Left renal pelvis (tissue), 4 donors: ENCODE data around the gene CLIC6. TPM values are rescaled to one million over a fixed set of nuclear protein-coding genes. Genes with fewer than 3 reads are reported as not detected.

Source experiments
- DNase-seq, 4 donors: peaks; one replicate each; pipeline ENCODE4 v3.0.0-alpha.2; 2013; ENCODE audit warnings: low read depth in 4 of 4, low spot score in 3 of 4
- polyA plus RNA-seq, 4 donors: library from polyadenylated mRNA; unstranded; fragments of 120-200 nt; gene quantifications; one replicate each; pipeline ENCODE4 v1.2.1, GENCODE V29; 2013; ENCODE audit not compliant: insufficient read length in 4 of 4

Gene CLIC6
- 1 to 10 TPM in 3 of 4 donors, under 1 TPM in 1; 0.85 to 5.8 (median 2.3) TPM for polyA plus RNA-seq

DNA sequence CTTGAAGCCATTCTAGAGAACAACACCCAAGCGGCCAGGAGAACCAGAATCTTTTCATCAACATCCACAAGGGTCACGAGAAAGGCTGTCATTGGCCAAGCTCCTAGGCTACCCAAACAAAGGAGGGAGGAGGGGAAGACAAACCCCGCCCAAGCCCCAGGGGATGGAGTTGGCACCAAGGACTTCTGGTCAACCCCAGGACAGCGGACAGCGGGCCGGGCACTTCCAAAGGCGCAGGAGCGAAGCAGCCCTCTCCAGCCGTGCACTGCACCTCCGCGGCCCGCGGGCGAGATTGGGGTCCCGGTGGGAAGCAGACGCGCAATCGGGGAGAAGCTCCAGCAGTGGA, at the start of gene CLIC6:
Gene CLIC6, plus strand, starts transcription at position 192 of the 346 bp plus-strand sequence. CDS start 395 bp downstream, outside the sequence.
- DNase-seq, result no peak

DNA sequence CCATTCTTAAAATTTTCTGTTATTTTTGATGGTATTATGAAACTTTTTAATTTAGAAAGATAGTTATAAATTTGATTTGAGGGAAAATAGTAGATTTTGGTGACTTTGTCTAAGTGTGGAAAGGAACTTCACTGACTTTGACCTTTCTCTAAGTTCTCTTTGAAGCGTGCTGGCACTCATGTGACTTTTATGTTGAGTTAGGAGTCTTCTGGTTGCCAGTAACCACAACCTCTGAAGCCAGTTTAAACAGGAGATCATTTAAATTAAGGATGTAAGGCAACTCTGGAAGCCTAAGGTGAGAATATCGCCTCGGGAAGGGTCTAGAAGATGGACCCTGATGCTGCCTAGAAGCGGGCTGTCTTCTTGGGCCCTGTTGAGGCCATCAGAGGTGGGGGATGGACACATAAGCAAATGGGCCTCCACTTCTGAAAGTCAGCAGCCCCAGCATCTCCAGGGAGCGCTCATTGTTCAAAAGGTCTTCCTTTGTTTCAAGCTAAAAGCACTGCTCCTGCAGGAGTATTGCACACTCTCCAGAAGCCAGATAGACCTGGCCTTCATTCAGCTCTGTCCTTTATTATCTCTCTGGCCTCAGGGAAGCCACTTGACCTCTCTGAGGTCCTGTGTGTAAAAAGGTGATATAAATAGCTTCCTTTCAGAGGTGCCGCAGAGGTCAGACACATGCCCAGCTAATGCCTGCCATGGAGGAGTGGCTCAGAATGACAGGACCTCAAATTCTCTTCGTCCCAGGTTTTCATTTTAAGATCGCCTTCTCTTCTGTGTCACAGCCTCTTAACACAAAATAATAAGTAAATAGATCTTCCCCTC, 48.7 kb upstream of the CLIC6 start:
- no peak for DNase-seq

DNA sequence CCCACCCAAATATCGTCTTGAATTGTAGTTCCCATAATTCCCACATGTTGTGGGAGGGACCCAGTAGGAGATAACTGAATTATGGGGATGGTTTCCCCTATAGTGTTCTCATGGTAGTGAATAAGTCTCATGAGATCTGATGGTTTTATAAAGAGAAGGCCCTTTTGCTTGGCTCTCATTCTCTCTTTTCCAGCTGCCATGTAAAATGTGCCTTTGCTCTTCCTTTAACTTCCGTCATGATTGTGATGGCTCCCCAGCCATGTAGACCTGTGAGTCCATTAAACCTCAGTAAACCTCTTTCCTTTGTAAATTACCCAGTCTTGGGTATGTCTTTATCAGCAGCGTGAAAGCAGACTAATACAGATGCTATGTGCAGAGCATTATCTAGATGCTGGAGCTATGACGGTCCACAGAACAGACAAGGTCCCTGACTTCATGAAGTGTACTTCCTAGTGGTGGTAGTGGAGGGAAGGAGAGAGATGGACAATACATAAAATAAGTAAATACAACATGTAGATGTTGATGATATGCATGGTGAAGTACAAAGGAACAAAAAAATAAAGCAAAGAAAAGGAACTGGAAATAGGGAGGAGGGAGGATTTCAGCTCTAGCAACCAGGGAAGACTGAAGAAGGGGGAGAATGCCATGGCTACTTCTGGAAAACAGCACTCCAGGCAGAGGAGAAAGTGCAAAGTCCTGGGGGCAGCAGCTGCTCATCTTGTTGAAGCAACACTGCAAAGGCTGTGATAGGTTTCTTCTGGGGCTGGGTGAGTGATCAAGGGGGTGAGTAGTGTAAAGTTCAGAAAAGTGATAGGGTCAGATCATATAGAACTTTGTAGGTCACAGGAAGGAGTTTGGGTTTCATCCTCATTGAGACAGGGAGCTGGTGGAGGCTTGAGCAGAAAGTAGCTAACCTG, 47.1 kb upstream of the CLIC6 start:
- no peak for DNase-seq

GRCh38 chr21:34623516-34623915, 45.3 kb upstream of the CLIC6 start:
- no peak for DNase-seq

GRCh38 chr21:34625030-34625593, 43.7 kb upstream of the CLIC6 start:
- no peak for DNase-seq

GRCh38 chr21:34626131-34626530, 42.7 kb upstream of the CLIC6 start:
- DNase-seq, result no peak

GRCh38 chr21:34630536-34631143, 38.2 kb upstream of the CLIC6 start:
- peak in 2 of 4 donors; percentile 20 to 32 for DNase-seq

DNA sequence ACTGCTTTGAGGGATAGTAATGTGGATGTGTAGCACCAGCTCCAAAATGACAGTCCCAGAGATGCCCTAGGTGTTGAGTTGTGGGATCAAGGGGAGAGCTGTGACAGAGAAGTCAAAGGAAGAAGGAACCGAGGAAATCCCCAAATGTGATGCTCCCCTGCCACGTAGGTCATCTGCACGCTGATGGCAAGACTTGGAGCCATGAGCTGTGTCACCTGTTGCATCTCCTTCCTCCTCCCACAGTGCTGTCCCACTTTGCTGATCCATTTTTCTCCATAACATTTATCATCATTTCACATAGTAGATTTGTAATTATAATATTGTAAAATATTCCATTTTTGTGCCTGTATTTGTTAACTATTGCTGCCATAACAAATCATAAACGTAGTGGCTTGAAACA, 36.3 kb upstream of the CLIC6 start:
- DNase-seq, result no peak

- no peak for DNase-seq
Measured at GRCh38 chr21:34635307-34635706, 33.5 kb upstream of the CLIC6 start.

DNA sequence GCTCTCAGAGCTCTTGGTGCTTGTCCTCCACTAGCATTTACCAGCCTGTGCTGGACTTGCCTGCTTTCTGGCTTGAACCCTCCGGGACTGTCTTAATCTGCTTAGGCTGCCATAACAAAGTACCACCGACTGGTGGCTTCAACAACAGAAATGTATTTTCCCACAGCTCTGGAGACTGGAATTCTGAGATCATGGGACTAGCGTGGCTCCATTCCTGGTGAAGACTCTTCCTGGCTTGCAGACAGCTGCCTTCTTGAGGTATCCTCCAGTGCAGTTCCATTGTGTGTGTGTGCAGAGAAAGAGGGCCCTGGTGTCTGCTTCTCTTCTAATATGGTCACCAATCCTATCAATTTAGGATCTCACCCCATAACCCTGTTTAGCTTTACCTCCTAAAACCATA, 31.8 kb upstream of the CLIC6 start:
- no peak for DNase-seq

DNA sequence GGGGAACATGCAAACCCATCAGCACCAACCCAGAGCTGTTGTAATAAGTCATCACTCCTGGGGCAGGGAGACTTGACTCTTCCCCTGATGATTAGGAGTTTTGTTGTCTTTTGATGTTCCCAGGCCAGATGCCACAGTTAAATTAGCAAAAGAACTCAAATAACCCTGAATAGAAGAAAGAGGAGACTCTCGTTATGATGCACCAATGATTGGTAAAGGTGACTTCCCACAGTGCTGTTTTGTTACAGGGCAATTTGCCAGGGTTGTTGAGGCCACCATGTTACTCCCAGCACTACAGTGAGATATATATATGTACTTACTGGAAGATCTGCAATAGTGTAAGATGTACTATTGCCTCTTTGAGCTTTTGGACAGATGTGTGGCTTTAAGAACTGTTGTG, 29.5 kb upstream of the CLIC6 start:
- no peak for DNase-seq

DNA sequence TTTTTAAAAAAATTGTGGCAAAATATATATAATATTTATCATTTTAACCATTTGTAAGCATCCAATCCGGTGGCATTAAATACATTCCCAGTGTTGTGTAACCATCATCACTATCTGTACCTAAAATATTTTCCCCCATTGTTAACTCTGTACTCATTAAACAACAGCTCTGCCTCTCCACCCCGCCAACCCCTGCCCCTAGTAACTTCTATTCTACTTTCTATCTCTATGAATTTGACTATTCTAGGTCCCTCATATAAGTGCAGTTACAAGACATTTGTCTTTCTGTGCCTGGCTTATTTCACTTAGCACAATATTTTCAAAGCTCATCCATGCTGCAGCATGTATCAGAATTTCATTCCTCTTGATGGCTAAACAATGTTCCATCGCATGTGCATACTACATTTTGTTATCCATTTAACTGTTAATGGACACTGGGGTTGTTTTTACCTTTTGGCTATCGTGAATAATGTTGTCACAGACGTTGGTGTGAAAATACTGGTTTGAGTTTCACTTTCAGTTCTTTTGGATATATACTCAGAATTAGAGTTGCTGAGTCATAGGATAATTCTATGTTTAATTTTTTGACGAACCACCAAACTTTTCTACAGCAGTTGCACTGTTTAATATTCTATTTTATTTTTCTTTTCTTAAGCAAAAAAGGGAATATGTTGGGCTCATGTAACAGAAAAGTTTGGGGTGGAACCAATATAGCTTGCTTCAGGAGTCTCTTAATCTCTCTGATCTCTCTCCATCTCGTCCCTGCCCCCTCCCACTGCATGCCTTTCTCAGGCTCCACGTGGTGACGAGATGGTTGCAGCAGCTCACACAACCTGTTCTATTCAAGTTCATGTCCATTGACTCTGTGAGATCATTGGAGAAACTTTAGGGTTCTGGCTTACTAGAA, 28.7 kb upstream of the CLIC6 start:
- no peak for DNase-seq

- DNase-seq, result no peak
Measured at GRCh38 chr21:34640858-34641257, 27.9 kb upstream of the CLIC6 start.

- DNase-seq, result no peak
Measured at GRCh38 chr21:34642211-34643075, 26.4 kb upstream of the CLIC6 start.

DNA sequence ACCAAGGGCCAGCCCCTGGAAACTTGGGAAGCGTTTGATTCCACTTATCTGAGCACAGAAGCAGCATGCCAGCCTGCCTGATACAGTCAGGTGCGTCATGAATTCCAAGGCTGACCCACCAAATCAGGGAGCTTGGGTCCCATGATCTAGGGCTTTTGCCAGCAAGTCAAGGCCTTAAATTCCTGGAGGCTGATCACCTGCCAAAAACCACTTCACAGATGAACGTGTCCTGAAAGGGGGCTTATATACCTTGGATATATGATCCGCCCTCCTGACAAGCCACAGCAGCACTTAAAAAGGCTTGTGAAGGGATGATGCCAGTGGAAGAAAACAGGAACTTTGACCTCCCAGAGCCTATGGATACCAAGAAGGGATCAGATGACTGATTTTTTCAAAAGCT, 24.0 kb upstream of the CLIC6 start:
- DNase-seq, result no peak

DNA sequence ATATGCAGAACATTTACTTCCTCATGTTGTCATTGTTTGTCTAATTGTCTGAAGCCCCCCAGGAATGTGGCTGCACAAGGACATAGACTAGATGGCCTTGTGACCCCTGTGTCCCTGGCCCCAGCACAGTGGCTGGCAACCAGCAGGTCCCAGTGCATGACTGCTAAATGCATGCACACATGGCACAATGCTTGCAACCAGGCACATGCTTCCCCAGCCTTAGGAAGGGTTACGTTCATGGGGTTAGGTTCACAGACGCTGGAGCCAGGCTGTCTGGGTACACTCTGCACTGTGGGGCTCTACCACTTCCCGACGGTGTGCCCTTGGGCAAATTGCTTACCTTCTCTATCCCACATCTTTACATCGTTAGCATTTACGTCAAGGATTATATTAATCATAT, 21.2 kb upstream of the CLIC6 start:
- DNase-seq, result no peak

DNA sequence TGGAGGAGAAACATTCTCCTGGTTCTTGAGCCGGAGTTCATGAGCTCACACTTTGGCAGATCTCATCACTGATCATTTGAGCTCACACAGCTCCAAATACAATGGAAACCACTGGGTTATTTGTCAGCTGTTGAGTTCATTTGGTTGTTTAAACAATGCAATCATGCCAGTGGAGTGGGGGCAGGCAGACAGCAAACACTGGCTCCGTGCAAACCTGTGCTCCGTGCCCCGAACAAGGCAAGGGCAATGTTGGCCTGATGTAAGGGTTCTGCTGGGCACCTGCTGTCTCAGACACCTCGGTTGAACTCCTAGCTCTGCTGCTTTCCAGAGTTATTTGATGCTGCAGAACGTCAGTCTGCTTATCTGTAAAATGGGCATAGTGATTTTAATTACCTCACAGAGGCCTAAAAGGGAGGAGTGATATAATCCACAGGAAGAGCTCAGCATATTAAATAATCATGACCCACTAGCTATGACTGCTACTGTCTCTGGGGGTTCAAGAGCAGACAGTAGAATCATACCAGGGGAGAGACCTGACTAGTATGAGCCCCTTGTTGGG, 20.0 kb upstream of the CLIC6 start:
- no peak for DNase-seq

DNA sequence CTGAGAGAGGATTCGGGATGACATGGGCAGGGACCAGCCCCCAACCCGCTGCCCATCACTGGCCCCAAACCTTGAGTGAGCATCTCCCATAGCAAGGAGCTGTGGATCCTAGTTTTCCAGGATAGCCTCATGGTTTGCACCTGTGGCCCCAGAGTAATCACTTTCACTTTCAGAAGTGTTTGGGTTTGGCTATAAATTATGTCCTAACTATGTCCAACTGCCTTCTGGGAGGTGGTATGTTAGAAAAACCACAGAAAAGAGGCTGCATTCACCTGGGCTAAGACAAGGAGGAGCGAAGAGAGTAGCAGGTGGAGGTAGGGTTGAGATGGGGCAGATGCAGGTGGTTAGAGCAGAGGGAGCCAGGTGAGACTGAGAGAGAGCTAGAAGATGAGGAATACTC, 19.4 kb upstream of the CLIC6 start:
- DNase-seq, result no peak
